ENCODE data around the gene ENTPD6. TPM values are rescaled to one million over a fixed set of nuclear protein-coding genes. Genes with fewer than 3 reads are reported as not detected.

The ENTPD6 gene
- total RNA-seq, 3 donors from 2014 or later (not counting 1 experiment from before 2014, with no cell fraction given) = 36.4 to 43.1 (median 41.4) TPM

- intact Hi-C loops (cut with micrococcal nuclease) = no loop called here
- Mint-ChIP-seq H3K27me3 (ENCODE audit: low read depth in 2 of 2) (peaks cover 19 to 23% of the 10 kb centered on the region in 2 donors), H3K36me3 (no peaks in the 10 kb centered on the region), H3K27ac (no peak overlapping the region), H3K4me3 (peak overlapping the region; percentile 1), H3K4me1 (peaks cover 10 to 12% of the 10 kb centered on the region in 2 donors), H3K9me3 (no peaks in the 10 kb centered on the region)
- H3K36me3 ChIP-seq (ENCODE audit: control insufficient read depth, insufficient read depth, low read length) = no peaks in the 10 kb centered on the region
- ATAC-seq = no peak
- H3K9me3 ChIP-seq (ENCODE audit: control insufficient read depth, insufficient read depth, low read length) = no peaks in the 10 kb centered on the region
- DNase-seq = no peak
- H3K27ac ChIP-seq (ENCODE audit: low read length) = no peak overlapping the region
- TF ChIP-seq, protein P1, sequence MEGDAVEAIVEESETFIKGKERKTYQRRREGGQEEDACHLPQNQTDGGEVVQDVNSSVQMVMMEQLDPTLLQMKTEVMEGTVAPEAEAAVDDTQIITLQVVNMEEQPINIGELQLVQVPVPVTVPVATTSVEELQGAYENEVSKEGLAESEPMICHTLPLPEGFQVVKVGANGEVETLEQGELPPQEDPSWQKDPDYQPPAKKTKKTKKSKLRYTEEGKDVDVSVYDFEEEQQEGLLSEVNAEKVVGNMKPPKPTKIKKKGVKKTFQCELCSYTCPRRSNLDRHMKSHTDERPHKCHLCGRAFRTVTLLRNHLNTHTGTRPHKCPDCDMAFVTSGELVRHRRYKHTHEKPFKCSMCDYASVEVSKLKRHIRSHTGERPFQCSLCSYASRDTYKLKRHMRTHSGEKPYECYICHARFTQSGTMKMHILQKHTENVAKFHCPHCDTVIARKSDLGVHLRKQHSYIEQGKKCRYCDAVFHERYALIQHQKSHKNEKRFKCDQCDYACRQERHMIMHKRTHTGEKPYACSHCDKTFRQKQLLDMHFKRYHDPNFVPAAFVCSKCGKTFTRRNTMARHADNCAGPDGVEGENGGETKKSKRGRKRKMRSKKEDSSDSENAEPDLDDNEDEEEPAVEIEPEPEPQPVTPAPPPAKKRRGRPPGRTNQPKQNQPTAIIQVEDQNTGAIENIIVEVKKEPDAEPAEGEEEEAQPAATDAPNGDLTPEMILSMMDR (IDR thresholded peaks at IDR 0.05) = no peak
- H3K27me3 ChIP-seq (ENCODE audit: control insufficient read depth, insufficient read depth, low read length) = no peaks in the 10 kb centered on the region
- peaks cover 12% of the 10 kb centered on the region for H3K4me1 ChIP-seq (ENCODE audit: control insufficient read depth, insufficient read depth, low read length)
- H3K4me3 ChIP-seq (ENCODE audit: low read length) = no peak overlapping the region
These were observed 48.0 kb downstream of the ENTPD6 start for GRCh38 chr20:25243416-25243979.

GRCh38 chr20:25244976-25245375 is 49.5 kb downstream of the ENTPD6 start:
- peaks cover 21% of the 10 kb centered on the region for H3K4me1 ChIP-seq (ENCODE audit: control insufficient read depth, insufficient read depth, low read length)
- H3K9me3 ChIP-seq (ENCODE audit: control insufficient read depth, insufficient read depth, low read length) = no peaks in the 10 kb centered on the region
- H3K36me3 ChIP-seq (ENCODE audit: control insufficient read depth, insufficient read depth, low read length) = no peaks in the 10 kb centered on the region
- H3K4me3 ChIP-seq (ENCODE audit: low read length) = no peak overlapping the region
- peaks cover 21 to 25% of the 10 kb centered on the region in 2 donors for H3K4me1 Mint-ChIP-seq
- no peak for DNase-seq
- peaks cover 19% of the 10 kb centered on the region in 2 donors for H3K27me3 Mint-ChIP-seq (ENCODE audit: low read depth in 2 of 2)
- H3K36me3 Mint-ChIP-seq = no peaks in the 10 kb centered on the region
- H3K9me3 Mint-ChIP-seq = no peaks in the 10 kb centered on the region
- intact Hi-C loops (cut with micrococcal nuclease) = no loop called here
- ATAC-seq = no peak
- H3K27ac ChIP-seq (ENCODE audit: low read length) = no peak overlapping the region
- H3K27me3 ChIP-seq (ENCODE audit: control insufficient read depth, insufficient read depth, low read length) = no peaks in the 10 kb centered on the region
- H3K27ac Mint-ChIP-seq = no peak overlapping the region
- peak overlapping the region; percentile 55 for H3K4me3 Mint-ChIP-seq
- WGBS (ENCODE audit: insufficient coverage) = 100% methylated on average over 3 of the region's 5 CpGs
- TF ChIP-seq, protein P1 (IDR thresholded peaks at IDR 0.05) = no peak

DNA sequence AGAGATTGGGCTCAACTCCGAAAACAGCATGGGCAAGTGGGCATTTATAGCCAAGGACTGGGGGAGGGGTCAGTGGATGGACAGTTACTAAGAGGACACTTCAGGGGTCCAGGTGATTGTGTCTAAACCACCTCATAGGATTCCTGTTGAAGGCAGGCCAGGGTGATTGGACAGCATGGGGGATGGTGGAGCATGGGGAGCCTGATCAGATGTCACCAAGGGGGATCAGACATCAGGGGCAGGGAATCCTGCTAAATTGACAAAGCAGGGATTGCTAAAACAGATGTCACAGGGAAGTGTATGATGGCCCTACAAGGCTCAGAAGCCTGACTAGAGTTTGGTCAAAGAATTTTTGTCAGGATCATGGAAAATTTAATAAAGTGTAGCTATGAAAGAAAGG is 49.9 kb downstream of the ENTPD6 start:
- Mint-ChIP-seq H3K9me3 (no peaks in the 10 kb centered on the region), H3K4me3 (peak overlapping the region; percentile 55), H3K36me3 (no peaks in the 10 kb centered on the region), H3K27ac (no peak overlapping the region), H3K4me1 (peaks cover 21 to 25% of the 10 kb centered on the region in 2 donors), H3K27me3 (ENCODE audit: low read depth in 2 of 2) (peaks cover 19% of the 10 kb centered on the region in 2 donors)
- Histone ChIP-seq H3K27ac (ENCODE audit: low read length) (no peak overlapping the region), H3K9me3 (ENCODE audit: control insufficient read depth, insufficient read depth, low read length) (no peaks in the 10 kb centered on the region), H3K4me1 (ENCODE audit: control insufficient read depth, insufficient read depth, low read length) (peaks cover 21% of the 10 kb centered on the region), H3K4me3 (ENCODE audit: low read length) (no peak overlapping the region), H3K27me3 (ENCODE audit: control insufficient read depth, insufficient read depth, low read length) (no peaks in the 10 kb centered on the region), H3K36me3 (ENCODE audit: control insufficient read depth, insufficient read depth, low read length) (no peaks in the 10 kb centered on the region)
- 87% methylated on average over 1 of the region's 1 CpG for WGBS (ENCODE audit: insufficient coverage)
- intact Hi-C loops (cut with micrococcal nuclease) = no loop called here
- ATAC-seq (no peak), DNase-seq (no peak)
- TF ChIP-seq, protein P1 (IDR thresholded peaks at IDR 0.05) = no peak
